ENCODE data around the gene PLCXD1. TPM values are rescaled to one million over a fixed set of nuclear protein-coding genes. Genes with fewer than 3 reads are reported as not detected.

The PLCXD1 gene
- total and polyA plus RNA-seq, 2 experiments from 2014 or later: 48.7 to 112 TPM

- TF ChIP-seq REST (IDR thresholded peaks at IDR 0.05; ENCODE audit: unreplicated experiment): no peak
- TF ChIP-seq CTCF (conservative IDR thresholded peaks at IDR 0.05; ENCODE audit: low read depth in 2 of 2): no peak
Measured at GRCh38 chrX:332916-333610, 51.9 kb downstream of the PLCXD1 start (continued).

GRCh38 chrX:333611-334311 lies 52.6 kb downstream of the PLCXD1 start:
- Histone ChIP-seq H3K27ac (ENCODE audit: low read depth) (no peak overlapping the region), H3K4me3 (no peak overlapping the region), H2AFZ (no peak overlapping the region), H3K9me2 (ENCODE audit: insufficient read depth) (no peaks in the 10 kb centered on the region), H3K36me3 (ENCODE audit: insufficient read depth) (no peaks in the 10 kb centered on the region), H3F3A (replicated peaks; ENCODE audit: low read depth) (no peaks in the 10 kb centered on the region), H3K4me2 (no peak overlapping the region), H3K79me2 (replicated peaks; ENCODE audit: insufficient read depth) (0 out of 2 replicates have a peak, but pooled peaks cover 2% of the 10 kb centered on the region), H4K20me1 (replicated peaks; ENCODE audit: insufficient read depth) (no peaks in the 10 kb centered on the region), H3K27me3 (ENCODE audit: insufficient read depth) (0 out of 2 replicates have a peak, but pooled peaks cover 2% of the 10 kb centered on the region), H3K4me1 (ENCODE audit: insufficient read depth) (no peaks in the 10 kb centered on the region)
- Mint-ChIP-seq H3K4me3 (no peak overlapping the region), H3K4me1 (peaks cover 3% of the 10 kb centered on the region; the same call in 1 of the 3 replicates), H3K27ac (no peak overlapping the region), H3K9me3 (peaks cover 33% of the 10 kb centered on the region), H3K36me3 (ENCODE audit: low read depth) (peaks cover 32% of the 10 kb centered on the region), H3K27me3 (ENCODE audit: insufficient read depth, low read depth, poor library complexity) (peaks cover 24% of the 10 kb centered on the region)
- DNase-seq (ENCODE audit: low spot score): no peak
- ATAC-seq: no peak
- TF ChIP-seq REST (IDR thresholded peaks at IDR 0.05; ENCODE audit: unreplicated experiment): no peak
- TF ChIP-seq ZNF462 (CRISPR knock-in tag; IDR thresholded peaks at IDR 0.05): no peak
- no peak for TF ChIP-seq ETS1 (IDR thresholded peaks at IDR 0.05)
- no peak for TF ChIP-seq EZH2phosphoT487 (IDR thresholded peaks at IDR 0.05; ENCODE audit: unreplicated experiment)
